Upper lobe of left lung (tissue), 6 donors: ENCODE measurements around the gene PRDM16. TPM values are rescaled to one million over a fixed set of nuclear protein-coding genes. Genes with fewer than 3 reads are reported as not detected.

Source experiments
- ATAC-seq, 2 donors: fragments of 200-7000 bp; cut with Tn5 transposase; one replicate each; pipeline ENCODE4 v1.9.1; 2022; ENCODE audit warnings: mild to moderate bottlenecking in 2 of 2, moderate library complexity in 2 of 2; ENCODE audit not compliant: low FRiP score in 2 of 2
- DNase-seq, 2 donors: peaks; one replicate each; pipeline ENCODE4 v3.0.0-alpha.2; 2019 to 2020
- H3K27ac ChIP-seq, 4 donors: fragments of 200-600 bp; sonication (generic); one replicate each; pipeline ENCODE4 v1.5.1; 2016 to 2019
- H3K27me3 ChIP-seq, 4 donors: fragments of 200-600 bp; sonication (generic); one replicate each; pipeline ENCODE4 v1.5.1; 2017 to 2019
- H3K36me3 ChIP-seq, 4 donors: fragments of 200-600 bp; sonication (generic); one replicate each; pipeline ENCODE4 v1.5.1; 2016 to 2019
- H3K4me1 ChIP-seq, 4 donors: fragments of 200-600 bp; sonication (generic); one replicate each; pipeline ENCODE4 v1.5.1; 2018 to 2019
- H3K4me3 ChIP-seq, 4 donors: fragments of 200-600 bp; sonication (generic); one replicate each; pipeline ENCODE4 v1.5.1; 2017 to 2019; ENCODE audit warnings: mild to moderate bottlenecking in 2 of 4, moderate library complexity in 1 of 4
- H3K9me3 ChIP-seq, 4 donors: fragments of 200-600 bp; sonication (generic); one replicate each; pipeline ENCODE4 v1.5.1; 2018 to 2019
- CTCF ChIP-seq, 6 experiments: fragments of 450-650 bp in 4 of 6; fragments of 200-600 bp in 2 of 6; sonication (generic) in 2 of 6; IDR thresholded peaks; one replicate each; pipeline ENCODE4 v1.5.1; 2016 to 2019; ENCODE audit warnings: antibody characterized with exemption in 6 of 6
- EP300 ChIP-seq, 4 donors: sonication (generic); formaldehyde crosslinking; IDR thresholded peaks; one replicate each; pipeline ENCODE4 v1.5.1; 2017; ENCODE audit warnings: antibody characterized with exemption in 4 of 4, control low read depth in 2 of 4
- POLR2A ChIP-seq, 4 donors: fragments of 450-650 bp; IDR thresholded peaks; one replicate each; pipeline ENCODE4 v1.5.1; 2016 to 2017; ENCODE audit warnings: antibody characterized with exemption in 4 of 4, mild to moderate bottlenecking in 2 of 4
- POLR2AphosphoS5 ChIP-seq, 2 donors: sonication (generic); formaldehyde crosslinking; IDR thresholded peaks; one replicate each; pipeline ENCODE4 v1.5.1; 2017; ENCODE audit warnings: antibody characterized with exemption in 2 of 2
- WGBS, 2 donors: methylation state at CpG; one replicate each; pipeline ENCODE4 v1.1.5; 2017 to 2018; 5-methylcytosine and 5-hydroxymethylcytosine counted together
- total RNA-seq, 6 donors: library from RNA; depleted of rRNA in 4 of 6; stranded (reverse); fragments of >200 nt in 4 of 6; gene quantifications; one replicate each; pipeline versions ENCODE4 v1.1.0 to v1.2.1, GENCODE V29; 2016 to 2021
- donor health status: DM: no; HTN: no; CAD: no; lungs with moderate emphysema.
- donor health status: DM: no; HTN: yes; CAD: no; lungs with severe emphysema.

PRDM16 gene
- total RNA-seq, 6 donors from 2014 or later = 12.3 to 54.5 (median 21.2) TPM

GRCh38 chr1:3093898-3094626 is 25.1 kb downstream of the PRDM16 start:
- 65 to 69% methylated on average over 22 to 27 of the region's 27 CpGs for WGBS, 2 donors
- DNase-seq (peak in 1 of 2 donors; percentile 76), ATAC-seq (no peak)
- no peaks in the 10 kb centered on the region for H3K9me3 ChIP-seq
- no peak for TF ChIP-seq POLR2A (IDR thresholded peaks at IDR 0.05)
- TF ChIP-seq CTCF (IDR thresholded peaks at IDR 0.05) = no peak
- no peak for TF ChIP-seq POLR2AphosphoS5 (IDR thresholded peaks at IDR 0.05)
- no peak for TF ChIP-seq EP300 (IDR thresholded peaks at IDR 0.05)
- H3K27me3 ChIP-seq = no peaks in the 10 kb centered on the region
- no peaks in the 10 kb centered on the region for H3K4me1 ChIP-seq
- H3K27ac ChIP-seq = no peak overlapping the region
- H3K36me3 ChIP-seq = no peaks in the 10 kb centered on the region
- H3K4me3 ChIP-seq = no peak overlapping the region

GRCh38 chr1:3094863-3095780 is 26.1 kb downstream of the PRDM16 start:
- Histone ChIP-seq H3K36me3 (no peaks in the 10 kb centered on the region), H3K27me3 (no peaks in the 10 kb centered on the region), H3K4me1 (no peaks in the 10 kb centered on the region), H3K27ac (no peak overlapping the region), H3K4me3 (no peak overlapping the region), H3K9me3 (no peaks in the 10 kb centered on the region)
- ATAC-seq (no peak), DNase-seq (peak in 1 of 2 donors; percentile 55)
- TF ChIP-seq POLR2A (IDR thresholded peaks at IDR 0.05) = no peak
- TF ChIP-seq POLR2AphosphoS5 (IDR thresholded peaks at IDR 0.05) = no peak
- WGBS, 2 donors = 88 to 89% methylated on average over 8 to 23 of the region's 26 CpGs

- WGBS, 2 donors = 44 to 50% methylated on average over 13 of the region's 13 CpGs
- Histone ChIP-seq H3K4me1 (no peaks in the 10 kb centered on the region), H3K36me3 (no peaks in the 10 kb centered on the region), H3K9me3 (no peaks in the 10 kb centered on the region), H3K27me3 (no peaks in the 10 kb centered on the region), H3K4me3 (no peak overlapping the region), H3K27ac (no peak overlapping the region)
- ATAC-seq (no peak), DNase-seq (peak in 1 of 2 donors; percentile 44)
- TF ChIP-seq POLR2AphosphoS5 (IDR thresholded peaks at IDR 0.05) = no peak
- TF ChIP-seq CTCF (IDR thresholded peaks at IDR 0.05) = no peak
- no peak for TF ChIP-seq POLR2A (IDR thresholded peaks at IDR 0.05)
- no peak for TF ChIP-seq EP300 (IDR thresholded peaks at IDR 0.05)
Measured at GRCh38 chr1:3096345-3096744, 27.3 kb downstream of the PRDM16 start.

- TF ChIP-seq CTCF (IDR thresholded peaks at IDR 0.05) (no peak), EP300 (IDR thresholded peaks at IDR 0.05) (no peak), POLR2AphosphoS5 (IDR thresholded peaks at IDR 0.05) (no peak), POLR2A (IDR thresholded peaks at IDR 0.05) (no peak)
- no peaks in the 10 kb centered on the region for H3K36me3 ChIP-seq
- H3K4me1 ChIP-seq = no peaks in the 10 kb centered on the region
- ATAC-seq (no peak), DNase-seq (peak in 1 of 2 donors; percentile 52)
- no peaks in the 10 kb centered on the region for H3K27me3 ChIP-seq
- no peak overlapping the region for H3K27ac ChIP-seq
- no peaks in the 10 kb centered on the region for H3K9me3 ChIP-seq
- H3K4me3 ChIP-seq = no peak overlapping the region
- WGBS, 2 donors = 70 to 84% methylated on average over 2 to 12 of the region's 12 CpGs
Measured at GRCh38 chr1:3097231-3097630, 28.2 kb downstream of the PRDM16 start.

- DNase-seq (peak in 1 of 2 donors; percentile 42), ATAC-seq (no peak)
- H3K36me3 ChIP-seq = no peaks in the 10 kb centered on the region
- H3K9me3 ChIP-seq = no peaks in the 10 kb centered on the region
- no peaks in the 10 kb centered on the region for H3K27me3 ChIP-seq
- TF ChIP-seq EP300 (IDR thresholded peaks at IDR 0.05) = no peak
- no peak for TF ChIP-seq POLR2AphosphoS5 (IDR thresholded peaks at IDR 0.05)
- TF ChIP-seq POLR2A (IDR thresholded peaks at IDR 0.05) = no peak
- TF ChIP-seq CTCF (IDR thresholded peaks at IDR 0.05) = no peak
- H3K4me3 ChIP-seq = no peak overlapping the region
- no peak overlapping the region for H3K27ac ChIP-seq
- WGBS, 2 donors = 33 to 59% methylated on average over 3 to 6 of the region's 7 CpGs
- H3K4me1 ChIP-seq = no peaks in the 10 kb centered on the region
Measured at GRCh38 chr1:3097861-3098260, 28.9 kb downstream of the PRDM16 start.
